MCF 10A (cell line): ENCODE measurements around the gene CAGE1. TPM values are rescaled to one million over a fixed set of nuclear protein-coding genes. Genes with fewer than 3 reads are reported as not detected.

Source experiments
- BruUV-seq: library from RNA; stranded (reverse); fragments of 400-500 nt; replicated peaks from 2 replicates; lab custom pipeline; 2021; lab: Mats Ljungman, UMichigan
- CTCF ChIA-PET: fragments of 300-600 bp; sonication (Branson Sonifier 250); formaldehyde crosslinking; extraction: SDS; loops from one replicate; lab custom pipeline; 2021; ENCODE audit warnings: antibody characterized with exemption, inconsistent platforms; lab: Yijun Ruan, JAX
- POLR2A ChIA-PET: fragments of 300-600, 350-650 bp; sonication (Branson Sonifier 250); formaldehyde crosslinking; extraction: SDS; loops from one replicate; lab custom pipeline; 2020; ENCODE audit warnings: antibody characterized with exemption, inconsistent platforms; lab: Yijun Ruan, JAX
- DNase-seq: peaks from one replicate; pipeline ENCODE4 v3.0.0-alpha.2; 2018; ENCODE audit not compliant: unreplicated experiment
- H3K27ac Mint-ChIP-seq: one replicate; pipeline ENCODE4 v1.8.0; 2022; ENCODE audit warnings: mild to moderate bottlenecking, low read depth, mixed read lengths; ENCODE audit not compliant: unreplicated experiment
- H3K27me3 Mint-ChIP-seq: one replicate; pipeline ENCODE4 v1.8.0; 2022; ENCODE audit warnings: mixed read lengths; ENCODE audit not compliant: insufficient read depth, unreplicated experiment
- H3K36me3 Mint-ChIP-seq: one replicate; pipeline ENCODE4 v1.8.0; 2022; ENCODE audit warnings: mild to moderate bottlenecking, moderate library complexity, mixed read lengths; ENCODE audit not compliant: insufficient read depth, unreplicated experiment
- H3K4me1 Mint-ChIP-seq: one replicate; pipeline ENCODE4 v1.8.0; 2022; ENCODE audit warnings: mixed read lengths; ENCODE audit not compliant: insufficient read depth, unreplicated experiment
- H3K4me3 Mint-ChIP-seq: one replicate; pipeline ENCODE4 v1.8.0; 2022; ENCODE audit warnings: mild to moderate bottlenecking, moderate library complexity, mixed read lengths; ENCODE audit not compliant: unreplicated experiment
- H3K9me3 Mint-ChIP-seq: one replicate; pipeline ENCODE4 v1.8.0; 2022; ENCODE audit warnings: mixed read lengths; ENCODE audit not compliant: unreplicated experiment
- CTCF ChIP-seq: fragments of 200-600 bp; IDR thresholded peaks from one replicate; pipeline ENCODE4 v1.8.0; 2022; ENCODE audit warnings: antibody characterized with exemption, mild to moderate bottlenecking; ENCODE audit not compliant: unreplicated experiment
- intact Hi-C: fragments of 100-400 bp; cut with micrococcal nuclease; formaldehyde crosslinking; loops from 2 replicates; pipeline ENCODE4 v1.14.1; 2022
- total RNA-seq: library from RNA; stranded (reverse); gene quantifications from 2 replicates; pipeline ENCODE4 v1.2.3, GENCODE V29; 2022

The CAGE1 gene
- total RNA-seq, 1 experiment from 2014 or later = 0.33 TPM

DNA sequence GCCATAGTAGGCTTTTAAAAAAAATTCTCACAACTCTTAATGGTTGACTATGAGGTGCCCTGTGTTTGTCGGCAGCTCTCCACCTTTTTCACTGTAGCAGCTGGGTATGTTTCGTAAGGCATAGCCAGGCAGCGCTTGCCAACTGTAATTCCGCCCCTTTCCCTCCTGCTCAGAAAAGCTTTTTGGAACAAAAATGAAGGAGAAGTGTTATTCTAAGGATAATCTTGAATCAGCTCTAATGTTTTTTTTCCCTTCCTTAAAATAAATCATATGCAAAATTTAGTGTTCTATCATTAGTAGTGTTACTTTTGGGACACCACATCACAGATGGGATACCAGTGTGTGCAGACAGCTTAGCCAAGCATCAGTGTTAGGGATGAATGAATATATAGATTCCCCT lies 21.3 kb upstream of the CAGE1 start:
- POLR2A ChIA-PET = interaction anchor here (0.6 to 1.1 kb wide), 4 partner anchors 9 to 130 kb away, joined by 3 to 4 read pairs (median 3); no protein-coding TSS in a partner anchor
- Mint-ChIP-seq H3K4me1 (peaks cover 12% of the 10 kb centered on the region), H3K4me3 (no peak overlapping the region), H3K9me3 (no peaks in the 10 kb centered on the region), H3K27me3 (no peaks in the 10 kb centered on the region), H3K36me3 (peaks cover 71% of the 10 kb centered on the region), H3K27ac (no peak overlapping the region)
- no peak for DNase-seq
- TF ChIP-seq CTCF = no peak
- CTCF ChIA-PET = interaction anchor here (0.7 kb wide), 1 partner anchor 110 kb away, joined by 3 read pairs; no protein-coding TSS in a partner anchor
- intact Hi-C loops = loop anchor here (1.0 kb wide), 1 partner anchor 150 kb away; no protein-coding TSS in a partner anchor
- BruUV-seq = no TSS peak

DNA sequence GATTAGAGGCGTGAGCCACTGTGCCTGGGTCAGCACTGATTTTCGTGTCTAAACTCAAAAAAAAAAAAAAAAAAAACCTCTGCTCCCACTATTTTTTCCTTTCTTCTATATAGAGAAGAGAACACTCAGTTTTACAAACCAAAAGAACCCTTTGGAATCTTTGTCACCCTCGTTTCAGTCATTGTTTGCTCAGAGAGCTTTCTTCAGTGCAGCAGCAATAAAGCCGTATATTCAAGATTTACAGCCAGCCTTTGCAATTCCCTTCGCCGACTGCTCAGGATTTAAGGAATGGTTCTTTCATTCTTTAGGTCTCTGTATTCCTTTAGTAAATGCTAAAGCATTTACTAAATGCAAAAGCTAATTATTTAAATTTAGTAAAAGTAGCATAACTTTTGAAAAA lies 20.2 kb upstream of the CAGE1 start:
- peaks cover 75% of the 10 kb centered on the region for H3K36me3 Mint-ChIP-seq
- no peak overlapping the region for H3K4me3 Mint-ChIP-seq
- intact Hi-C loops = loop anchor here (1.0 kb wide), 1 partner anchor 152 kb away; no protein-coding TSS in a partner anchor
- no peaks in the 10 kb centered on the region for H3K27me3 Mint-ChIP-seq
- BruUV-seq = no TSS peak
- POLR2A ChIA-PET = interaction anchor here (0.7 to 1.0 kb wide), 2 partner anchors 130 to 171 kb away, joined by 3 read pairs; no protein-coding TSS in a partner anchor
- TF ChIP-seq CTCF = no peak
- H3K9me3 Mint-ChIP-seq = no peaks in the 10 kb centered on the region
- DNase-seq = no peak
- CTCF ChIA-PET = interaction anchor here (0.6 kb wide), 2 partner anchors 13 to 33 kb away, joined by 3 to 6 read pairs; no protein-coding TSS in a partner anchor
- peaks cover 8% of the 10 kb centered on the region for H3K4me1 Mint-ChIP-seq
- H3K27ac Mint-ChIP-seq = no peak overlapping the region

- no peaks in the 10 kb centered on the region for H3K27me3 Mint-ChIP-seq
- DNase-seq = no peak
- peaks cover 87% of the 10 kb centered on the region for H3K36me3 Mint-ChIP-seq
- ChIA-PET CTCF (no interaction called here), POLR2A (no interaction called here)
- no peak for TF ChIP-seq CTCF
- no peak overlapping the region for H3K27ac Mint-ChIP-seq
- intact Hi-C loops = no loop called here
- no peaks in the 10 kb centered on the region for H3K4me1 Mint-ChIP-seq
- no peaks in the 10 kb centered on the region for H3K9me3 Mint-ChIP-seq
- BruUV-seq = no TSS peak
- H3K4me3 Mint-ChIP-seq = no peak overlapping the region
Measured at GRCh38 chr6:7406743-7407142, 17.2 kb upstream of the CAGE1 start.

GRCh38 chr6:7404546-7404945 lies 15.0 kb upstream of the CAGE1 start:
- ChIA-PET CTCF (no interaction called here), POLR2A (interaction anchor here (0.6 to 1.4 kb wide), 6 partner anchors 10 to 415 kb away, joined by 3 to 6 read pairs (median 4); partner anchors contain the start of genes CAGE1, DSP and RIOK1)
- Mint-ChIP-seq H3K27me3 (no peaks in the 10 kb centered on the region), H3K36me3 (peaks cover 77% of the 10 kb centered on the region), H3K4me1 (peaks cover 7% of the 10 kb centered on the region), H3K27ac (no peak overlapping the region), H3K4me3 (no peak overlapping the region), H3K9me3 (no peaks in the 10 kb centered on the region)
- intact Hi-C loops = no loop called here
- no peak for TF ChIP-seq CTCF
- DNase-seq = no peak
- BruUV-seq = no TSS peak
